H1 (cell line): ENCODE data around the gene RALY. TPM values are rescaled to one million over a fixed set of nuclear protein-coding genes. Genes with fewer than 3 reads are reported as not detected.

ENCODE experiments used
- CTCF ChIA-PET: fragments of 300-600 bp; sonication (Branson Sonifier 250); formaldehyde crosslinking; loops from one replicate; lab custom pipeline; 2021; ENCODE audit not compliant: partially characterized antibody; lab: Charles Lee
- POLR2A ChIA-PET: fragments of 300-600 bp; sonication (Branson Sonifier 250); formaldehyde crosslinking; loops from one replicate; lab custom pipeline; 2021; ENCODE audit warnings: inconsistent platforms; ENCODE audit not compliant: partially characterized antibody; lab: Charles Lee
- DNase-seq, 2 experiments: peaks; one replicate each; pipeline versions ENCODE4 v3.0.0 to v3.0.0-alpha.2; 2010 to 2022; ENCODE audit warnings: low spot score in 2 of 2, low read depth in 1 of 2, mixed read lengths in 1 of 2
- FAIRE-seq: peaks from 2 replicates; lab custom pipeline; 2011; peaks lifted over from hg19 to GRCh38; lab: Jason Lieb, UNC
- H2AFZ ChIP-seq: 2 replicates; pipeline ENCODE4 v1.8.1; 2012; ENCODE audit warnings: low read length, inconsistent platforms
- H2AK5ac ChIP-seq: 2 replicates; pipeline ENCODE4 v1.6.1; 2013; ENCODE audit warnings: low read depth, low read length
- H2BK120ac ChIP-seq: replicated peaks from 2 replicates; pipeline ENCODE3; 2013; ENCODE audit warnings: low read depth, low read length, inconsistent platforms
- H2BK12ac ChIP-seq: 2 replicates; pipeline ENCODE4 v1.6.1; 2013; ENCODE audit warnings: low read depth, low read length
- H2BK15ac ChIP-seq: 2 replicates; pipeline ENCODE4 v1.6.1; 2013; ENCODE audit warnings: low read length
- H2BK20ac ChIP-seq: 2 replicates; pipeline ENCODE4 v1.6.1; 2013; ENCODE audit warnings: low read length
- H2BK5ac ChIP-seq: 2 replicates; pipeline ENCODE4 v1.6.1; 2013; ENCODE audit warnings: low read depth, low read length
- H3K14ac ChIP-seq: 2 replicates; pipeline ENCODE4 v1.6.1; 2013; ENCODE audit warnings: inconsistent platforms; ENCODE audit not compliant: insufficient read length
- H3K18ac ChIP-seq: 2 replicates; pipeline ENCODE4 v1.6.1; 2013; ENCODE audit warnings: low read length; ENCODE audit errors: extremely low read depth
- H3K23ac ChIP-seq: 2 replicates; pipeline ENCODE4 v1.6.1; 2013; ENCODE audit warnings: inconsistent platforms; ENCODE audit not compliant: insufficient read length
- H3K23me2 ChIP-seq: 2 replicates; pipeline ENCODE4 v1.6.1; 2013; ENCODE audit warnings: low read depth, low read length
- H3K27ac ChIP-seq: 2 replicates; pipeline ENCODE4 v1.6.1; 2011; ENCODE audit warnings: low read depth, low read length, inconsistent platforms
- H3K27me3 ChIP-seq, 4 experiments: replicated peaks in 1 of 4; 1 replicate in 1 of 4; 2 replicates in 3 of 4; pipeline versions ENCODE4 v1.6.1 to v1.8.1; 2011 to 2013; ENCODE audit warnings: low read length in 3 of 4, mild to moderate bottlenecking in 3 of 4, inconsistent platforms in 2 of 4, mixed read lengths in 2 of 4, moderate library complexity in 1 of 4; ENCODE audit not compliant: control insufficient read depth in 3 of 4, insufficient read depth in 3 of 4; ENCODE audit errors: extremely low read depth in 1 of 4
- H3K36me3 ChIP-seq, 4 experiments: 2 replicates each; pipeline versions ENCODE4 v1.6.1 to v1.8.1; 2011 to 2013; ENCODE audit warnings: mild to moderate bottlenecking in 4 of 4, low read length in 3 of 4, moderate library complexity in 2 of 4, control low read depth in 1 of 4, inconsistent platforms in 1 of 4; ENCODE audit not compliant: insufficient read depth in 4 of 4, control insufficient read depth in 2 of 4
- H3K4ac ChIP-seq: replicated peaks from 2 replicates; pipeline ENCODE3; 2013; ENCODE audit warnings: low read length, low read depth, mixed read lengths, inconsistent platforms; ENCODE audit not compliant: insufficient read length
- H3K4me1 ChIP-seq, 4 experiments: replicated peaks in 1 of 4; 1 replicate in 1 of 4; 2 replicates in 3 of 4; pipeline versions ENCODE4 v1.6.1 to v1.8.1; 2011 to 2013; ENCODE audit warnings: low read length in 3 of 4, inconsistent platforms in 2 of 4, mixed read lengths in 1 of 4; ENCODE audit not compliant: insufficient read depth in 4 of 4, control insufficient read depth in 3 of 4
- H3K4me2 ChIP-seq, 2 experiments: 2 replicates each; pipeline versions ENCODE4 v1.6.1 to v1.8.1; 2011 to 2013; ENCODE audit warnings: low read depth in 2 of 2, low read length in 2 of 2, control low read depth in 1 of 2, inconsistent platforms in 1 of 2, mild to moderate bottlenecking in 1 of 2; ENCODE audit not compliant: insufficient read depth in 1 of 2
- H3K4me3 ChIP-seq, 4 experiments: fragments of 200-600, 300-600 bp in 1 of 4; sonication (generic), shearing (Covaris generic), sonication (Bioruptor Twin) in 1 of 4; 2 replicates each; pipeline versions ENCODE4 v1.5.1 to v1.8.1; 2011 to 2016; ENCODE audit warnings: low read length in 4 of 4, low read depth in 3 of 4, control low read depth in 2 of 4, inconsistent platforms in 2 of 4, mild to moderate bottlenecking in 2 of 4, mixed read lengths in 1 of 4, moderate library complexity in 1 of 4; ENCODE audit not compliant: insufficient read depth in 2 of 4; ENCODE audit errors: extremely low read depth in 1 of 4
- H3K56ac ChIP-seq: replicated peaks from 2 replicates; pipeline ENCODE3; 2013; ENCODE audit warnings: low read depth, mild to moderate bottlenecking, mixed read lengths, low read length, inconsistent platforms; ENCODE audit not compliant: insufficient read length
- H3K79me1 ChIP-seq: 2 replicates; pipeline ENCODE4 v1.6.1; 2013; ENCODE audit warnings: low read depth, low read length, control low read depth
- H3K79me2 ChIP-seq, 2 experiments: 2 replicates each; pipeline versions ENCODE4 v1.6.1 to v1.8.1; 2012 to 2013; ENCODE audit warnings: low read length in 2 of 2, mild to moderate bottlenecking in 2 of 2, inconsistent platforms in 1 of 2; ENCODE audit not compliant: insufficient read depth in 2 of 2, control insufficient read depth in 1 of 2
- H3K9ac ChIP-seq, 4 experiments: replicated peaks in 1 of 4; 1 replicate in 1 of 4; 2 replicates in 3 of 4; pipeline versions ENCODE4 v1.6.1 to v1.8.1; 2011 to 2013; ENCODE audit warnings: low read depth in 3 of 4, low read length in 3 of 4, control low read depth in 2 of 4, mild to moderate bottlenecking in 2 of 4, moderate library complexity in 2 of 4, inconsistent platforms in 1 of 4; ENCODE audit errors: extremely low read depth in 1 of 4
- H3K9me3 ChIP-seq, 2 experiments: 2 replicates each; pipeline versions ENCODE4 v1.6.1 to v1.8.1; 2012 to 2013; ENCODE audit warnings: mild to moderate bottlenecking in 2 of 2, moderate library complexity in 2 of 2, control low read depth in 1 of 2, inconsistent platforms in 1 of 2, low read depth in 1 of 2, low read length in 1 of 2, mixed read lengths in 1 of 2; ENCODE audit not compliant: insufficient read depth in 2 of 2
- H4K20me1 ChIP-seq, 2 experiments: replicated peaks in 1 of 2; 2 replicates each; pipeline versions ENCODE3 to v1.8.1; 2011 to 2013; ENCODE audit warnings: inconsistent platforms in 2 of 2, low read length in 2 of 2, mild to moderate bottlenecking in 1 of 2; ENCODE audit not compliant: insufficient read depth in 2 of 2, control insufficient read depth in 1 of 2
- H4K5ac ChIP-seq: 2 replicates; pipeline ENCODE4 v1.6.1; 2013; ENCODE audit warnings: low read length, low read depth, mixed read lengths, inconsistent platforms; ENCODE audit not compliant: insufficient read length
- H4K8ac ChIP-seq: 2 replicates; pipeline ENCODE4 v1.8.0; 2013; ENCODE audit warnings: mild to moderate bottlenecking, moderate library complexity, low read length, inconsistent platforms; ENCODE audit not compliant: insufficient read depth; ENCODE audit errors: extremely low read depth
- H4K91ac ChIP-seq: replicated peaks from 2 replicates; pipeline ENCODE3; 2013; ENCODE audit warnings: low read length, mixed read lengths, inconsistent platforms; ENCODE audit not compliant: insufficient read length
- ASH2L ChIP-seq: fragments of 200-600, 300-600 bp; sonication (generic); IDR thresholded peaks from one replicate; pipeline ENCODE4 v1.7.1; 2017; ENCODE audit warnings: low read length
- CEBPB ChIP-seq: IDR thresholded peaks from 2 replicates; pipeline ENCODE4 v1.6.1; 2012; ENCODE audit warnings: low read depth, low read length
- CREB1 ChIP-seq: IDR thresholded peaks from 2 replicates; pipeline ENCODE4 v1.6.1; 2012; ENCODE audit warnings: inconsistent platforms
- CTBP2 ChIP-seq: IDR thresholded peaks from 2 replicates; pipeline ENCODE4 v1.7.0; 2011; ENCODE audit warnings: borderline replicate concordance, mild to moderate bottlenecking, moderate library complexity, mixed read lengths, low read length; ENCODE audit not compliant: insufficient read depth, insufficient read length
- E2F6 ChIP-seq: IDR thresholded peaks from 2 replicates; pipeline ENCODE4 v1.6.1; 2012; ENCODE audit warnings: inconsistent platforms
- EGR1 ChIP-seq: IDR thresholded peaks from 2 replicates; pipeline ENCODE4 v1.6.1; 2011; ENCODE audit warnings: low read depth, low read length, borderline replicate concordance
- EZH2 ChIP-seq: fragments of 200-600 bp; sonication (generic); IDR thresholded peaks from 2 replicates; pipeline ENCODE4 v1.7.1; 2012; ENCODE audit warnings: low read depth, mild to moderate bottlenecking, moderate library complexity, low read length, inconsistent platforms; ENCODE audit not compliant: severe bottlenecking
- GTF2F1 ChIP-seq: IDR thresholded peaks from 2 replicates; pipeline ENCODE4 v1.6.1; 2012; ENCODE audit warnings: low read depth, low read length, improper control_type of control experiment, borderline replicate concordance
- SIX5 ChIP-seq: IDR thresholded peaks from 2 replicates; pipeline ENCODE4 v1.6.1; 2011; ENCODE audit warnings: mild to moderate bottlenecking, low read depth, low read length
- SP2 ChIP-seq: IDR thresholded peaks from 2 replicates; pipeline ENCODE4 v1.6.1; 2012; ENCODE audit warnings: mild to moderate bottlenecking, low read length, inconsistent platforms
- SUZ12 ChIP-seq: fragments of 200-600 bp; sonication (generic); IDR thresholded peaks from 2 replicates; pipeline ENCODE4 v1.6.1; 2012; ENCODE audit warnings: mild to moderate bottlenecking, inconsistent platforms, low read length, moderate library complexity, mixed read lengths
- TBP ChIP-seq: IDR thresholded peaks from 2 replicates; pipeline ENCODE4 v1.6.1; 2011; ENCODE audit warnings: low read depth, low read length, improper control_type of control experiment
- USF2 ChIP-seq: IDR thresholded peaks from 2 replicates; pipeline ENCODE4 v1.6.1; 2011; ENCODE audit warnings: low read length, improper control_type of control experiment
- WGBS, 2 experiments: shearing (Covaris generic) in 1 of 2; methylation state at CpG; one replicate each; pipeline versions ENCODE4 v1.1.6 to v1.1.7; 2013 to 2015; ENCODE audit warnings: low lambda C conversion rate in 2 of 2, mixed read lengths in 2 of 2, inconsistent platforms in 1 of 2, low coverage in 1 of 2, missing lambda C conversion rate in 1 of 2; ENCODE audit not compliant: insufficient replicate concordance in 2 of 2, insufficient coverage in 1 of 2, insufficient read length in 1 of 2; ENCODE audit errors: extremely low coverage in 1 of 2, missing lambda C conversion rate in 1 of 2; 5-methylcytosine and 5-hydroxymethylcytosine counted together
- polyA plus RNA-seq, 7 experiments: library from polyadenylated mRNA; depleted of rRNA in 3 of 7; stranded (reverse) in 5 of 7; unstranded in 2 of 7; fragments of >200 nt in 5 of 7; fragments of 200-250 nt in 2 of 7; gene quantifications; 1 replicate in 5 of 7; 2 replicates in 1 of 7; 4 replicates in 1 of 7; pipeline versions ENCODE4 v1.2.1 to v1.2.3, GENCODE V29; 2011 to 2013; ENCODE audit warnings: missing spikeins in 2 of 7, mixed read lengths in 2 of 7
- total RNA-seq: library from RNA; stranded (reverse); fragmentation: NEBNext Ultra II Directional; extraction: Animal tissue kit (Norgen Biotek cat#: 25700); gene quantifications from 2 replicates; pipeline ENCODE4 v1.2.1, GENCODE V29; 2021

The RALY gene
- total and polyA plus RNA-seq, 2 of the 8 experiments (the other 6 are each of a cell fraction or from before 2014, with no cell fraction given): 133 to 148 TPM

GRCh38 chr20:34041226-34041625 lies 47.5 kb downstream of the RALY start:
- Histone ChIP-seq H3K9me3 (no peaks in the 10 kb centered on the region), H3K79me2 (peaks cover 0 to 70% of the 10 kb centered on the region in 2 experiments; a peak in 2 of 4 replicates), H3K27ac (no peak overlapping the region), H2BK12ac (no peak overlapping the region), H3K23me2 (no peaks in the 10 kb centered on the region), H2AFZ (no peak overlapping the region), H3K4ac (no peak overlapping the region), H2BK15ac (no peak overlapping the region), H3K4me3 (no peak overlapping the region), H3K27me3 (no peaks in the 10 kb centered on the region), H3K79me1 (peaks cover 6% of the 10 kb centered on the region), H2BK20ac (no peak overlapping the region), H3K56ac (no peak overlapping the region), H3K36me3 (no peaks in the 10 kb centered on the region), H3K14ac (no peak overlapping the region), H2BK120ac (no peak overlapping the region), H4K8ac (no peak overlapping the region), H3K4me2 (no peak overlapping the region), H2AK5ac (no peak overlapping the region), H3K23ac (no peak overlapping the region), H3K18ac (no peak overlapping the region), H4K5ac (no peak overlapping the region), H3K9ac (no peak overlapping the region), H2BK5ac (no peak overlapping the region), H4K91ac (no peak overlapping the region), H3K4me1 (peaks cover 5 to 16% (median 11%) of the 10 kb centered on the region in 4 experiments), H4K20me1 (peaks cover 14 to 16% of the 10 kb centered on the region in 2 experiments)
- WGBS, 2 experiments: 86% methylated on average over 4 of the region's 4 CpGs; no CpG with 5 or more reads in 1 of the 2 experiments
- ChIA-PET CTCF (interaction anchor here (0.9 to 3.0 kb wide), 6 partner anchors 8 to 108 kb away, joined by 3 to 15 read pairs (median 6); no protein-coding TSS in a partner anchor), POLR2A (no interaction called here)
- no peak for DNase-seq
- FAIRE-seq: no peak
- TF ChIP-seq GTF2F1 (no peak), E2F6 (no peak), EGR1 (no peak), USF2 (no peak), ASH2L (no peak), SUZ12 (no peak), EZH2 (no peak), CTBP2 (no peak), SP2 (no peak), CREB1 (no peak), SIX5 (no peak), TBP (no peak), CEBPB (no peak)
